HEK293 (cell line): ENCODE measurements around the gene NTMT1.
A peak's percentile ranks its signal among the peaks of the same experiment; 100 is the strongest.

Experiments used
- CTCF ChIA-PET: fragments of 350-600 bp; formaldehyde crosslinking; extraction: SDS; loops from one replicate; lab custom pipeline; 2021; ENCODE audit warnings: antibody characterized with exemption; lab: Yijun Ruan, JAX
- POLR2A ChIA-PET: fragments of 300-600 bp; formaldehyde crosslinking; extraction: SDS; loops from one replicate; lab custom pipeline; 2020; ENCODE audit warnings: antibody characterized with exemption, inconsistent platforms; lab: Yijun Ruan, JAX
- H3K27ac ChIP-seq: fragments of 200-500 bp; sonication (Bioruptor generic); 2 replicates; pipeline ENCODE4 v1.5.1; 2014; ENCODE audit warnings: low read depth, low read length, control low read depth, inconsistent platforms; ENCODE audit errors: extremely low read depth
- H3K36me3 ChIP-seq, 2 experiments: fragments of 200-500 bp in 1 of 2; sonication (Bioruptor generic) in 1 of 2; 1 replicate in 1 of 2; 2 replicates in 1 of 2; pipeline ENCODE4 v1.5.1; 2014 to 2017; ENCODE audit warnings: inconsistent platforms in 2 of 2, low read length in 2 of 2; ENCODE audit not compliant: control insufficient read depth in 2 of 2, insufficient read depth in 1 of 2
- H3K4me1 ChIP-seq: fragments of 200-500 bp; sonication (Bioruptor generic); 2 replicates; pipeline ENCODE4 v1.5.1; 2014; ENCODE audit warnings: mild to moderate bottlenecking, low read length, inconsistent platforms; ENCODE audit not compliant: control insufficient read depth, insufficient read depth
- H3K4me3 ChIP-seq: 2 replicates; pipeline ENCODE4 v1.5.1; 2011; ENCODE audit warnings: low read depth, mild to moderate bottlenecking, control low read depth, low read length, moderate library complexity
- H3K9me3 ChIP-seq: fragments of 200-500 bp; sonication (Bioruptor generic); 2 replicates; pipeline ENCODE4 v1.5.1; 2014; ENCODE audit warnings: low read depth, low read length, inconsistent platforms; ENCODE audit not compliant: control insufficient read depth, insufficient read depth
- OVOL3 ChIP-seq: fragments of 450-650 bp; formaldehyde crosslinking; IDR thresholded peaks from 2 replicates; pipeline ENCODE4 v1.5.1; 2016; ENCODE audit warnings: missing biosample characterization, missing genetic modification characterization
- SALL2 ChIP-seq: fragments of 450-650 bp; formaldehyde crosslinking; IDR thresholded peaks from 2 replicates; pipeline ENCODE4 v1.5.0; 2017; ENCODE audit warnings: missing biosample characterization, mild to moderate bottlenecking, missing genetic modification characterization, borderline replicate concordance
- SP2 ChIP-seq: fragments of 450-650 bp; formaldehyde crosslinking; IDR thresholded peaks from 2 replicates; pipeline ENCODE4 v1.5.1; 2016; ENCODE audit warnings: missing biosample characterization, missing genetic modification characterization
- ZBTB17 ChIP-seq: fragments of 450-650 bp; formaldehyde crosslinking; IDR thresholded peaks from 2 replicates; pipeline ENCODE4 v1.5.1; 2016; ENCODE audit warnings: missing biosample characterization, missing genetic modification characterization
- ZFP3 ChIP-seq: fragments of 450-650 bp; formaldehyde crosslinking; IDR thresholded peaks from 2 replicates; pipeline ENCODE4 v1.5.1; 2016; ENCODE audit warnings: low read depth, missing biosample characterization, missing genetic modification characterization
- ZFP41 ChIP-seq: fragments of 450-650 bp; formaldehyde crosslinking; IDR thresholded peaks from 2 replicates; pipeline ENCODE4 v1.5.1; 2016; ENCODE audit warnings: missing biosample characterization, missing genetic modification characterization, borderline replicate concordance
- ZIC2 ChIP-seq: fragments of 450-650 bp; formaldehyde crosslinking; IDR thresholded peaks from 2 replicates; pipeline ENCODE4 v1.5.1; 2016; ENCODE audit warnings: missing biosample characterization, missing genetic modification characterization
- ZNF121 ChIP-seq: fragments of 450-650 bp; formaldehyde crosslinking; IDR thresholded peaks from 2 replicates; pipeline ENCODE4 v1.5.1; 2016; ENCODE audit warnings: missing biosample characterization, missing genetic modification characterization
- ZNF157 ChIP-seq: fragments of 450-650 bp; formaldehyde crosslinking; IDR thresholded peaks from 2 replicates; pipeline ENCODE4 v1.5.1; 2016; ENCODE audit warnings: missing biosample characterization, missing genetic modification characterization
- ZNF26 ChIP-seq: fragments of 450-650 bp; formaldehyde crosslinking; IDR thresholded peaks from 2 replicates; pipeline ENCODE4 v1.5.1; 2016; ENCODE audit warnings: missing biosample characterization, missing genetic modification characterization
- ZNF398 ChIP-seq: fragments of 450-650 bp; formaldehyde crosslinking; IDR thresholded peaks from 2 replicates; pipeline ENCODE4 v1.5.1; 2017; ENCODE audit warnings: missing biosample characterization, missing genetic modification characterization
- ZNF48 ChIP-seq: fragments of 450-650 bp; formaldehyde crosslinking; IDR thresholded peaks from 2 replicates; pipeline ENCODE4 v1.5.1; 2016; ENCODE audit warnings: missing biosample characterization, missing genetic modification characterization
- ZNF654 ChIP-seq: fragments of 450-650 bp; formaldehyde crosslinking; IDR thresholded peaks from 2 replicates; pipeline ENCODE4 v1.5.1; 2016; ENCODE audit warnings: low read depth, missing biosample characterization, missing genetic modification characterization
- ZNF664 ChIP-seq: fragments of 450-650 bp; formaldehyde crosslinking; IDR thresholded peaks from 2 replicates; pipeline ENCODE4 v1.5.1; 2016; ENCODE audit warnings: missing biosample characterization, missing genetic modification characterization
- ZNF692 ChIP-seq: fragments of 450-650 bp; formaldehyde crosslinking; IDR thresholded peaks from 2 replicates; pipeline ENCODE4 v1.5.1; 2016; ENCODE audit warnings: missing biosample characterization, missing genetic modification characterization
- ZNF701 ChIP-seq: fragments of 450-650 bp; formaldehyde crosslinking; IDR thresholded peaks from 2 replicates; pipeline ENCODE4 v1.5.1; 2016; ENCODE audit warnings: missing biosample characterization, missing genetic modification characterization
- ZNF785 ChIP-seq: fragments of 450-650 bp; formaldehyde crosslinking; IDR thresholded peaks from 2 replicates; pipeline ENCODE4 v1.5.1; 2016; ENCODE audit warnings: missing biosample characterization, missing genetic modification characterization

The NTMT1 gene

GRCh38 chr9:129653823-129654553 lies 28.0 kb downstream of the NTMT1 start:
- Histone ChIP-seq H3K4me1 (no peaks in the 10 kb centered on the region), H3K9me3 (no peaks in the 10 kb centered on the region), H3K4me3 (no peak overlapping the region), H3K36me3 (no peaks in the 10 kb centered on the region), H3K27ac (no peak overlapping the region)
- 0 out of 2 replicates have a peak, but pooled peaks have one; percentile 30 for TF ChIP-seq ZBTB17 (tag by site-specific recombination)
- TF ChIP-seq ZIC2, result peak; percentile 37; the same call in 1 of the 2 replicates
- no peak for TF ChIP-seq ZNF26
- POLR2A ChIA-PET, result no interaction called here
- CTCF ChIA-PET, result interaction anchor here (0.7 to 1.6 kb wide), 4 partner anchors 84 to 514 kb away, joined by 3 to 6 read pairs (median 4); no protein-coding TSS in a partner anchor

GRCh38 chr9:129654554-129655040 lies 28.6 kb downstream of the NTMT1 start:
- Histone ChIP-seq H3K27ac (no peak overlapping the region), H3K36me3 (no peaks in the 10 kb centered on the region), H3K9me3 (no peaks in the 10 kb centered on the region), H3K4me1 (no peaks in the 10 kb centered on the region), H3K4me3 (no peak overlapping the region)
- CTCF ChIA-PET, result interaction anchor here (0.5 to 1.2 kb wide), 5 partner anchors 73 to 625 kb away, joined by 3 to 5 read pairs (median 4); no protein-coding TSS in a partner anchor
- POLR2A ChIA-PET, result no interaction called here
- no peak for TF ChIP-seq ZNF121 (tag by site-specific recombination)
- no peak for TF ChIP-seq SP2 (tag by site-specific recombination)
- TF ChIP-seq ZNF701, result no peak
- TF ChIP-seq OVOL3 (tag by site-specific recombination), result no peak
- TF ChIP-seq ZFP3 (tag by site-specific recombination), result no peak
- no peak for TF ChIP-seq SALL2 (tag by site-specific recombination)
- no peak for TF ChIP-seq ZNF48
- TF ChIP-seq ZNF157 (tag by site-specific recombination), result no peak
- TF ChIP-seq ZNF692 (tag by site-specific recombination), result no peak

GRCh38 chr9:129655154-129655553 lies 29.2 kb downstream of the NTMT1 start:
- POLR2A ChIA-PET, result no interaction called here
- H3K9me3 ChIP-seq, result no peaks in the 10 kb centered on the region
- H3K36me3 ChIP-seq, result no peaks in the 10 kb centered on the region
- TF ChIP-seq ZNF664 (peak; percentile 96), ZFP41 (no peak)
- H3K4me3 ChIP-seq, result no peak overlapping the region
- H3K27ac ChIP-seq, result no peak overlapping the region
- CTCF ChIA-PET, result interaction anchor here (0.5 to 1.4 kb wide), 6 partner anchors 26 to 626 kb away, joined by 3 to 5 read pairs (median 4); no protein-coding TSS in a partner anchor
- no peaks in the 10 kb centered on the region for H3K4me1 ChIP-seq

GRCh38 chr9:129655696-129656095 lies 29.7 kb downstream of the NTMT1 start:
- POLR2A ChIA-PET, result no interaction called here
- no peaks in the 10 kb centered on the region for H3K36me3 ChIP-seq
- TF ChIP-seq ZNF785 (tag by site-specific recombination), result no peak
- TF ChIP-seq ZNF654, result no peak
- no peak for TF ChIP-seq ZNF398 (tag by site-specific recombination)
- TF ChIP-seq, all 188 proteins: peak for 0
- no peak overlapping the region for H3K4me3 ChIP-seq
- CTCF ChIA-PET, result interaction anchor here (0.6 to 1.7 kb wide), 7 partner anchors 13 to 524 kb away, joined by 3 to 8 read pairs (median 4); no protein-coding TSS in a partner anchor
- no peaks in the 10 kb centered on the region for H3K9me3 ChIP-seq
- no peak overlapping the region for H3K27ac ChIP-seq
- H3K4me1 ChIP-seq, result no peaks in the 10 kb centered on the region
